Keratinocyte (primary cell): ENCODE data around the gene IGFBP7.

Source experiments
- CTCF ChIP-seq, 3 experiments: IDR thresholded peaks in 1 of 3; conservative IDR thresholded peaks in 1 of 3; optimal IDR thresholded peaks in 1 of 3; 2 replicates in 2 of 3; 3 replicates in 1 of 3; pipeline versions ENCODE3 to v1.5.1; 2011; ENCODE audit warnings: low read length in 3 of 3, mild to moderate bottlenecking in 3 of 3, moderate library complexity in 2 of 3, control low read depth in 1 of 3, inconsistent platforms in 1 of 3; ENCODE audit not compliant: insufficient read depth in 2 of 3; ENCODE audit errors: extremely low read depth in 1 of 3
- EZH2 ChIP-seq: IDR thresholded peaks from one replicate; pipeline ENCODE4 v1.6.1; 2012; ENCODE audit warnings: inconsistent platforms, mild to moderate bottlenecking, low read length, moderate library complexity

DNA sequence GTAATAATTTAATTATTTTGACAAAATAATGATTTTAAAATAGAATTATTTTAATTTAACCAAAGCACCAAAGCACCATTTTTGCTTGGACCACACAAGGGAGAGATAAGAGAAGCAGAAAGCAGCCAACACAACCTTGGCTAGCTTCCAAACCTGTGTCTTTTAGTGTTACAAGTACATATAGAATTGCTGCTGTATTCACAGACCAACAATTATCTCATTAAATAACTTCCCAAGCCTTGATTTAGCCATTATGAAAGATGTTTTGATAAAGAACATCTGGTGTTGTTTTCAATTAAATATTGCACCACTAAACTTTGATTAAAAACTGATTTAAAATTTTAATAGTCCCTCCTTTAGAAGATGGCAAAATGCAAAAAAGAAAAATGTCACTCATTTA lies 14.0 kb upstream of the IGFBP7 start:
- TF ChIP-seq CTCF (optimal IDR thresholded peaks at IDR 0.05 in 1 of 3, IDR thresholded peaks at IDR 0.05 in 1 of 3, conservative IDR thresholded peaks at IDR 0.05 in 1 of 3; ENCODE audit: extremely low read depth in 1 of 3, insufficient read depth in 2 of 3, low read length in 3 of 3) (no peak), EZH2 (no peak)
